HCT116 (cell line): ENCODE results near the gene GSG1L. TPM values are rescaled to one million over a fixed set of nuclear protein-coding genes. Genes with fewer than 3 reads are reported as not detected.

Experiments used
- ATAC-seq: fragments of 200-7000 bp; cut with Tn5 transposase; 2 replicates; pipeline ENCODE4 v1.9.1; 2020; ENCODE audit warnings: mild to moderate bottlenecking, moderate library complexity
- BruUV-seq: library from RNA; stranded (reverse); fragments of 400-500 nt; replicated peaks from 2 replicates; lab custom pipeline; 2021; lab: Mats Ljungman, UMichigan
- CTCF ChIA-PET: fragments of 300-600 bp; sonication (Branson Sonifier 250); formaldehyde crosslinking; loops from one replicate; lab custom pipeline; 2021; ENCODE audit warnings: antibody characterized with exemption; lab: Charles Lee
- POLR2A ChIA-PET: fragments of 300-600, 350-600 bp; sonication (Branson Sonifier 250); formaldehyde crosslinking; loops from one replicate; lab custom pipeline; 2021; ENCODE audit warnings: antibody characterized with exemption; lab: Charles Lee
- RAD21 ChIA-PET, 2 experiments: fragments of 300-600 bp; sonication (Branson Sonifier 250); formaldehyde crosslinking; loops; one replicate each; lab custom pipeline; 2023; ENCODE audit warnings: low total read pairs in 2 of 2; ENCODE audit not compliant: uncharacterized antibody in 2 of 2, unreplicated experiment in 2 of 2, low non-redundant PET in 1 of 2; lab: Charles Lee
- DNase-seq: peaks from one replicate; pipeline ENCODE4 v3.0.0-alpha.2; 2010; ENCODE audit warnings: low read depth, low spot score
- H2AFZ ChIP-seq: fragments of 200-600 bp; shearing (Covaris generic), sonication (generic); 2 replicates; pipeline ENCODE4 v1.6.1; 2017; ENCODE audit warnings: low read depth, mixed run types, mixed read lengths, antibody characterized with exemption, low read length; ENCODE audit not compliant: poor library complexity, severe bottlenecking
- H3K27ac ChIP-seq: 2 replicates; pipeline ENCODE4 v1.5.1; 2012; ENCODE audit warnings: low read depth, low read length
- H3K27me3 ChIP-seq: fragments of 200-600 bp; sonication (generic); 2 replicates; pipeline ENCODE4 v1.6.1; 2016; ENCODE audit warnings: mixed run types, low read length, mixed read lengths; ENCODE audit not compliant: insufficient read depth
- H3K36me3 ChIP-seq, 2 experiments: fragments of 200-500 bp in 1 of 2; fragments of 200-600 bp in 1 of 2; sonication (Bioruptor generic) in 1 of 2; sonication (generic) in 1 of 2; 2 replicates each; pipeline versions ENCODE4 v1.5.1 to v1.6.1; 2014 to 2016; ENCODE audit warnings: low read length in 2 of 2, inconsistent platforms in 1 of 2, mixed read lengths in 1 of 2, mixed run types in 1 of 2; ENCODE audit not compliant: insufficient read depth in 2 of 2, control insufficient read depth in 1 of 2
- H3K4me1 ChIP-seq, 2 experiments: fragments of 200-600 bp in 1 of 2; sonication (generic) in 1 of 2; 2 replicates each; pipeline versions ENCODE4 v1.5.1 to v1.6.1; 2012 to 2017; ENCODE audit warnings: low read length in 2 of 2, inconsistent platforms in 1 of 2, mild to moderate bottlenecking in 1 of 2, mixed read lengths in 1 of 2, mixed run types in 1 of 2, moderate library complexity in 1 of 2; ENCODE audit not compliant: insufficient read depth in 2 of 2, control insufficient read depth in 1 of 2
- H3K4me2 ChIP-seq: fragments of 200-600 bp; sonication (generic); 2 replicates; pipeline ENCODE4 v1.6.1; 2017; ENCODE audit warnings: mixed run types, low read length, mixed read lengths
- H3K4me3 ChIP-seq, 2 experiments: fragments of 200-600 bp in 1 of 2; sonication (generic) in 1 of 2; replicated peaks in 1 of 2; 2 replicates each; pipeline ENCODE4 v1.5.1; 2011 to 2016; ENCODE audit warnings: low read length in 2 of 2, control low read depth in 1 of 2, low read depth in 1 of 2, mild to moderate bottlenecking in 1 of 2, mixed read lengths in 1 of 2, mixed run types in 1 of 2
- H3K79me2 ChIP-seq: fragments of 200-600 bp; sonication (generic); 2 replicates; pipeline ENCODE4 v1.6.1; 2017; ENCODE audit warnings: mild to moderate bottlenecking, mixed run types, low read length, moderate library complexity, mixed read lengths; ENCODE audit not compliant: insufficient read depth
- H3K9ac ChIP-seq: fragments of 200-600 bp; sonication (generic); 2 replicates; pipeline ENCODE4 v1.6.1; 2016; ENCODE audit warnings: low read length, mixed read lengths
- H3K9me2 ChIP-seq: fragments of 200-600 bp; sonication (generic), shearing (Covaris generic); 2 replicates; pipeline ENCODE4 v1.6.1; 2017; ENCODE audit warnings: mixed run types, mild to moderate bottlenecking, moderate library complexity; ENCODE audit not compliant: insufficient read depth
- H3K9me3 ChIP-seq, 2 experiments: fragments of 200-500 bp in 1 of 2; fragments of 200-600 bp in 1 of 2; sonication (Bioruptor generic) in 1 of 2; sonication (generic) in 1 of 2; 2 replicates each; pipeline ENCODE4 v1.6.1; 2014 to 2017; ENCODE audit warnings: low read length in 2 of 2, mixed read lengths in 2 of 2, inconsistent platforms in 1 of 2, low read depth in 1 of 2, mild to moderate bottlenecking in 1 of 2, mixed run types in 1 of 2, moderate library complexity in 1 of 2; ENCODE audit not compliant: control insufficient read depth in 1 of 2, insufficient read depth in 1 of 2
- H4K20me1 ChIP-seq: fragments of 200-600 bp; sonication (generic), shearing (Covaris generic); 2 replicates; pipeline ENCODE4 v1.6.1; 2017; ENCODE audit warnings: mixed run types, mild to moderate bottlenecking, moderate library complexity; ENCODE audit not compliant: insufficient read depth
- CBX3 ChIP-seq: IDR thresholded peaks from 2 replicates; pipeline ENCODE4 v1.6.1; 2012; ENCODE audit warnings: low read depth
- CEBPB ChIP-seq: IDR thresholded peaks from 2 replicates; pipeline ENCODE4 v1.6.1; 2012; ENCODE audit warnings: low read depth
- EGR1 ChIP-seq: IDR thresholded peaks from 2 replicates; pipeline ENCODE4 v1.6.1; 2012; ENCODE audit warnings: low read depth
- ELF1 ChIP-seq: IDR thresholded peaks from 2 replicates; pipeline ENCODE4 v1.6.1; 2012; ENCODE audit warnings: low read depth, borderline replicate concordance
- EZH2 ChIP-seq: fragments of 200-600 bp; sonication (generic); IDR thresholded peaks from 2 replicates; pipeline ENCODE4 v1.6.1; 2017; ENCODE audit warnings: antibody characterized with exemption, mixed run types
- EZH2phosphoT487 ChIP-seq: fragments of 200-600 bp; IDR thresholded peaks from 2 replicates; pipeline ENCODE4 v1.6.1; 2018; ENCODE audit warnings: antibody characterized with exemption, borderline replicate concordance
- FOSL1 ChIP-seq: IDR thresholded peaks from 2 replicates; pipeline ENCODE4 v1.6.1; 2012; ENCODE audit warnings: low read depth
- JUND ChIP-seq: IDR thresholded peaks from 2 replicates; pipeline ENCODE4 v1.6.1; 2012
- POLR2A ChIP-seq: IDR thresholded peaks from 2 replicates; pipeline ENCODE4 v1.7.0; 2011; ENCODE audit warnings: borderline replicate concordance; ENCODE audit not compliant: insufficient read depth, insufficient read length; ENCODE audit errors: extremely low read depth
- SIN3A ChIP-seq: IDR thresholded peaks from 2 replicates; pipeline ENCODE4 v1.6.1; 2012; ENCODE audit warnings: low read depth
- SP1 ChIP-seq: IDR thresholded peaks from 2 replicates; pipeline ENCODE4 v1.6.1; 2012; ENCODE audit warnings: low read depth
- SRF ChIP-seq: IDR thresholded peaks from 2 replicates; pipeline ENCODE4 v1.6.1; 2012; ENCODE audit warnings: low read depth
- intact Hi-C: fragments of 100-400 bp; cut with micrococcal nuclease; formaldehyde crosslinking; loops from 2 replicates; pipeline ENCODE4 v1.10.0; 2022
- total RNA-seq: library from RNA; stranded (reverse); gene quantifications from one replicate; pipeline ENCODE4 v1.2.1, GENCODE V29; 2021; ENCODE audit not compliant: unreplicated experiment
- TF ChIP-seq, protein P1 (sequence below): IDR thresholded peaks from 2 replicates; pipeline ENCODE4 v1.6.1; 2011; ENCODE audit warnings: mild to moderate bottlenecking, low read length, moderate library complexity; ENCODE audit not compliant: insufficient replicate concordance; ENCODE audit errors: extremely low read depth
- TF ChIP-seq, protein P2 (sequence below): IDR thresholded peaks from 2 replicates; pipeline ENCODE4 v1.6.1; 2012
- TF ChIP-seq, protein P3 (sequence below): IDR thresholded peaks from 2 replicates; pipeline ENCODE4 v1.6.1; 2012; ENCODE audit warnings: low read depth

The GSG1L gene
- total RNA-seq, 1 experiment from 2014 or later, result not detected

DNA sequence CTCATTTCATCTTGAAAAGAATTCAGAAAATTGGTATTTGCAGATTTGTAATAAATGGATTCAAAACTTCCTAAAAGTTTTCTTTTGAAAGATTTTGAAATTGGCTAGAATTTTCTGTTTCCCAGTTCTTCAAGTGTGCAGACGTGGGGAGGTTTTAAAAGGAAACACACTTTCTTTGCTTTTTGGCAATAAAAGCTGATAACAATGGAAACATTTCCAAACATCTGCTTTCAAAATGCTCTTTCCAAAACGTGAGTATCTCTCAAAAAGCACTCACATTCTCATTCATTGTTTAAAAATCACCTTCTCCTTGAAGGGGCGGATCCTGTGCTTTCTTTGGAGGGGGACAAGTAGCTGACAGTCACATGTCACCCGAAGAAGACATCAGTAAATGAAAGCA lies 8.6 kb upstream of the GSG1L start:
- no peak overlapping the region for H3K9ac ChIP-seq
- H2AFZ ChIP-seq, result no peak overlapping the region
- ATAC-seq (no peak), DNase-seq (no peak)
- H3K9me3 ChIP-seq, result no peaks in the 10 kb centered on the region
- no peaks in the 10 kb centered on the region for H3K27me3 ChIP-seq
- no peak for TF ChIP-seq EZH2
- TF ChIP-seq CEBPB, result no peak
- TF ChIP-seq EGR1, result no peak
- TF ChIP-seq SP1, result no peak
- TF ChIP-seq, protein P1, sequence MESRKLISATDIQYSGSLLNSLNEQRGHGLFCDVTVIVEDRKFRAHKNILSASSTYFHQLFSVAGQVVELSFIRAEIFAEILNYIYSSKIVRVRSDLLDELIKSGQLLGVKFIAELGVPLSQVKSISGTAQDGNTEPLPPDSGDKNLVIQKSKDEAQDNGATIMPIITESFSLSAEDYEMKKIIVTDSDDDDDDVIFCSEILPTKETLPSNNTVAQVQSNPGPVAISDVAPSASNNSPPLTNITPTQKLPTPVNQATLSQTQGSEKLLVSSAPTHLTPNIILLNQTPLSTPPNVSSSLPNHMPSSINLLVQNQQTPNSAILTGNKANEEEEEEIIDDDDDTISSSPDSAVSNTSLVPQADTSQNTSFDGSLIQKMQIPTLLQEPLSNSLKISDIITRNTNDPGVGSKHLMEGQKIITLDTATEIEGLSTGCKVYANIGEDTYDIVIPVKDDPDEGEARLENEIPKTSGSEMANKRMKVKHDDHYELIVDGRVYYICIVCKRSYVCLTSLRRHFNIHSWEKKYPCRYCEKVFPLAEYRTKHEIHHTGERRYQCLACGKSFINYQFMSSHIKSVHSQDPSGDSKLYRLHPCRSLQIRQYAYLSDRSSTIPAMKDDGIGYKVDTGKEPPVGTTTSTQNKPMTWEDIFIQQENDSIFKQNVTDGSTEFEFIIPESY, result no peak
- TF ChIP-seq, protein P2, sequence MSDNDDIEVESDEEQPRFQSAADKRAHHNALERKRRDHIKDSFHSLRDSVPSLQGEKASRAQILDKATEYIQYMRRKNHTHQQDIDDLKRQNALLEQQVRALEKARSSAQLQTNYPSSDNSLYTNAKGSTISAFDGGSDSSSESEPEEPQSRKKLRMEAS, result no peak
- no peak for TF ChIP-seq CBX3
- TF ChIP-seq ELF1, result no peak
- TF ChIP-seq SIN3A, result no peak
- no peak for TF ChIP-seq POLR2A
- TF ChIP-seq, protein P3, sequence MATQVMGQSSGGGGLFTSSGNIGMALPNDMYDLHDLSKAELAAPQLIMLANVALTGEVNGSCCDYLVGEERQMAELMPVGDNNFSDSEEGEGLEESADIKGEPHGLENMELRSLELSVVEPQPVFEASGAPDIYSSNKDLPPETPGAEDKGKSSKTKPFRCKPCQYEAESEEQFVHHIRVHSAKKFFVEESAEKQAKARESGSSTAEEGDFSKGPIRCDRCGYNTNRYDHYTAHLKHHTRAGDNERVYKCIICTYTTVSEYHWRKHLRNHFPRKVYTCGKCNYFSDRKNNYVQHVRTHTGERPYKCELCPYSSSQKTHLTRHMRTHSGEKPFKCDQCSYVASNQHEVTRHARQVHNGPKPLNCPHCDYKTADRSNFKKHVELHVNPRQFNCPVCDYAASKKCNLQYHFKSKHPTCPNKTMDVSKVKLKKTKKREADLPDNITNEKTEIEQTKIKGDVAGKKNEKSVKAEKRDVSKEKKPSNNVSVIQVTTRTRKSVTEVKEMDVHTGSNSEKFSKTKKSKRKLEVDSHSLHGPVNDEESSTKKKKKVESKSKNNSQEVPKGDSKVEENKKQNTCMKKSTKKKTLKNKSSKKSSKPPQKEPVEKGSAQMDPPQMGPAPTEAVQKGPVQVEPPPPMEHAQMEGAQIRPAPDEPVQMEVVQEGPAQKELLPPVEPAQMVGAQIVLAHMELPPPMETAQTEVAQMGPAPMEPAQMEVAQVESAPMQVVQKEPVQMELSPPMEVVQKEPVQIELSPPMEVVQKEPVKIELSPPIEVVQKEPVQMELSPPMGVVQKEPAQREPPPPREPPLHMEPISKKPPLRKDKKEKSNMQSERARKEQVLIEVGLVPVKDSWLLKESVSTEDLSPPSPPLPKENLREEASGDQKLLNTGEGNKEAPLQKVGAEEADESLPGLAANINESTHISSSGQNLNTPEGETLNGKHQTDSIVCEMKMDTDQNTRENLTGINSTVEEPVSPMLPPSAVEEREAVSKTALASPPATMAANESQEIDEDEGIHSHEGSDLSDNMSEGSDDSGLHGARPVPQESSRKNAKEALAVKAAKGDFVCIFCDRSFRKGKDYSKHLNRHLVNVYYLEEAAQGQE, result no peak
- TF ChIP-seq EZH2phosphoT487, result no peak
- no peak for TF ChIP-seq SRF
- no peak for TF ChIP-seq FOSL1
- no peak for TF ChIP-seq JUND
- H3K36me3 ChIP-seq, result no peaks in the 10 kb centered on the region
- ChIA-PET RAD21 (no interaction called here), CTCF (interaction anchor here (3.3 kb wide), 1 partner anchor 179 kb away, joined by 9 read pairs; no protein-coding TSS in a partner anchor), POLR2A (no interaction called here)
- no peaks in the 10 kb centered on the region for H3K4me1 ChIP-seq
- H3K79me2 ChIP-seq, result no peaks in the 10 kb centered on the region
- intact Hi-C loops, result loop anchor here (5.0 to 10.0 kb wide), 2 partner anchors 143 to 430 kb away; partner anchors contain the start of gene XPO6
- H3K4me2 ChIP-seq, result no peak overlapping the region
- H3K27ac ChIP-seq, result no peak overlapping the region
- no peaks in the 10 kb centered on the region for H3K9me2 ChIP-seq
- H3K4me3 ChIP-seq, result no peak overlapping the region
- H4K20me1 ChIP-seq, result no peaks in the 10 kb centered on the region
- no TSS peak for BruUV-seq
